Measurements from ENCODE around the gene TKT.

DNA sequence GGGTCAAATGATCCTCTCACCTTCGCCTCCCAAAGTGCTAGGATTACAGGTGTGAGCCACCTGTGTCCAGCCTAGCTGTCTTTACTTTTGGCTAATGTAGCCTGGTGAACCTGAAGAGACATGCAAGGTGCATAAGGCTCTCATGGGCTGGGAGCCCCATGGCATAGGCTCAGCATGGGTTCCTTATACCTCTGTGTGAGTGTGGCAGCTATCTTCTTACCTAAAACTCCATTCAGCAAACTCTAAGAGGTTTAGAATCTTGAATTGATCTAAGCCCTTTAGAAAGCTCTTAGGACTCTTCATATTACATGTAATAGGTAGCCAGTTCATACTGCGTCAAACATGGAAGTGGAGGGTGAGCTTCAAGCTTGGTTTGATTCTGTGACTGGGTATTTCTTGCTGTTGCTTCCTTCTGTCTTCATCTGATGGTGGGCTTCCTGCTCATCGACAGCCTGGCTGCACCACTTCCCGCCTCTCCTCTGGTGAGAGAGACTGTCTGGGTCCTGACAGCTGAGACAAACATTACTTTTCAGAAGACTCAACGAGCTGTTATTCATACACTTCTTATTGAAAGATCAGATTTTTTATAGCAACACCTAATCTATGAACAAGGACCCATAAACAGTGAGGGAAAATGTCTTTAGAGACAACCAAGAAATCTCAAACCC, 19.2 kb upstream of the TKT start:
- TF ChIP-seq, protein P1, sequence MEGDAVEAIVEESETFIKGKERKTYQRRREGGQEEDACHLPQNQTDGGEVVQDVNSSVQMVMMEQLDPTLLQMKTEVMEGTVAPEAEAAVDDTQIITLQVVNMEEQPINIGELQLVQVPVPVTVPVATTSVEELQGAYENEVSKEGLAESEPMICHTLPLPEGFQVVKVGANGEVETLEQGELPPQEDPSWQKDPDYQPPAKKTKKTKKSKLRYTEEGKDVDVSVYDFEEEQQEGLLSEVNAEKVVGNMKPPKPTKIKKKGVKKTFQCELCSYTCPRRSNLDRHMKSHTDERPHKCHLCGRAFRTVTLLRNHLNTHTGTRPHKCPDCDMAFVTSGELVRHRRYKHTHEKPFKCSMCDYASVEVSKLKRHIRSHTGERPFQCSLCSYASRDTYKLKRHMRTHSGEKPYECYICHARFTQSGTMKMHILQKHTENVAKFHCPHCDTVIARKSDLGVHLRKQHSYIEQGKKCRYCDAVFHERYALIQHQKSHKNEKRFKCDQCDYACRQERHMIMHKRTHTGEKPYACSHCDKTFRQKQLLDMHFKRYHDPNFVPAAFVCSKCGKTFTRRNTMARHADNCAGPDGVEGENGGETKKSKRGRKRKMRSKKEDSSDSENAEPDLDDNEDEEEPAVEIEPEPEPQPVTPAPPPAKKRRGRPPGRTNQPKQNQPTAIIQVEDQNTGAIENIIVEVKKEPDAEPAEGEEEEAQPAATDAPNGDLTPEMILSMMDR (IDR thresholded peaks at IDR 0.05; ENCODE audit: low read depth, low read length): no peak
- no peak for TF ChIP-seq EZH2phosphoT487 (IDR thresholded peaks at IDR 0.05; ENCODE audit: low read depth)

All from OCI-LY3 (cell line).